Measurements from ENCODE around the gene C12orf57. TPM values are rescaled to one million over a fixed set of nuclear protein-coding genes. Genes with fewer than 3 reads are reported as not detected.

The C12orf57 gene
- total and polyA plus RNA-seq, 9 of the 15 experiments (the other 6 are each of a cell fraction or from before 2014, with no cell fraction given), result 26.7 to 191 (median 107) TPM

DNA sequence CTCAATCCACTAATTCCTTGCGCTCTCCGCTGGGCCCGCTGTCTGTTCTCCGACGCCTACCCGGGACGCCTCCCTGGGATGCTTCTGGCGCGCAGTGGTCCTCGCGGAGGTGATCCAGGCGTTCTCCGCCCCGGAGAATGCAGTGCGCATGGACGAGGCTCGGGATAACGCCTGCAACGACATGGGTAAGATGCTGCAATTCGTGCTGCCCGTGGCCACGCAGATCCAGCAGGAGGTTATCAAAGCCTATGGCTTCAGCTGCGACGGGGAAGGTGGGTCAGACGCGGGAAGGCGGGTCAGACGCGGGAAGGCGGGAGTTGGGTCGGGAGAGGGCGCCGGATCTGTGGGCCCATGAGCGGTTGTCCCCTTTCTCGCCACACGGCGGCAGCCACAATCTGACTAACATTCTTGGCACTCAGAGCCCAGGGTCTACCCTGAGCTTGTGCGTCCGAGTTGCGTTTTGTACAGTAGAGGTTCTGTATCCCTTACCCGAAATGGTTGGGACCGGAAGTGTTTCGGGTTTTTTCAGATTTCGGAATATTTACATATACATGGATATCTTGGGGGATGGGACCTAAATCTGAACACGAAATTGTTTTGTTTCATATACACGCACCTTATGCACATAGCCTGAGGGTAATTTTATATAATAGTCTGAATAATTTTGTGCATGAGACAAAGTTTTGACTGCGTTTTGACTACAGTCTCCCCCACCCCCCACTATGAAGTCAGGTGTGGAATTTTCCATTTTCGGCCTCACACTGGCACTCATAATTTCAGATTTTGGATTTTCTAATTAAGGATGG, 762 bp downstream of the C12orf57 start (continued):
- TF ChIP-seq ZBTB49 (CRISPR knock-in tag; IDR thresholded peaks at IDR 0.05; ENCODE audit: borderline replicate concordance), result no peak
- no peak for TF ChIP-seq MCM3 (IDR thresholded peaks at IDR 0.05)
- no peak for TF ChIP-seq ZNF311 (CRISPR knock-in tag; IDR thresholded peaks at IDR 0.05)
- TF ChIP-seq MYNN (IDR thresholded peaks at IDR 0.05), result no peak
- no peak for TF ChIP-seq MYNN (CRISPR knock-in tag; IDR thresholded peaks at IDR 0.05)
- TF ChIP-seq PTRF (tag; IDR thresholded peaks at IDR 0.05), result no peak
- TF ChIP-seq ZNF134 (CRISPR knock-in tag; conservative IDR thresholded peaks at IDR 0.05), result no peak
- TF ChIP-seq PCBP2 (IDR thresholded peaks at IDR 0.05; ENCODE audit: low read depth, low read length, poor library complexity, severe bottlenecking), result peak; percentile 64
- TF ChIP-seq ELF4 (CRISPR knock-in tag; IDR thresholded peaks at IDR 0.05), result no peak
- TF ChIP-seq CTBP1 (IDR thresholded peaks at IDR 0.05; ENCODE audit: borderline replicate concordance), result peak; percentile 97
- peak; percentile 34; the same call in 1 of the 2 replicates for TF ChIP-seq PHF8 (IDR thresholded peaks at IDR 0.05; ENCODE audit: borderline replicate concordance, low read length)
- no peak for TF ChIP-seq ZFP1 (CRISPR knock-in tag; IDR thresholded peaks at IDR 0.05)
- TF ChIP-seq NFE2L1 (tag; IDR thresholded peaks at IDR 0.05; ENCODE audit: borderline replicate concordance, low read depth), result no peak
- no peak for TF ChIP-seq ILF3 (IDR thresholded peaks at IDR 0.05; ENCODE audit: borderline replicate concordance)
- TF ChIP-seq RFX5 (IDR thresholded peaks at IDR 0.05; ENCODE audit: low read depth, low read length), result no peak
- TF ChIP-seq POLR2G (IDR thresholded peaks at IDR 0.05; ENCODE audit: low read depth, low read length), result peak; percentile 95
- no peak for TF ChIP-seq SMARCE1 (IDR thresholded peaks at IDR 0.05)
- TF ChIP-seq TRIM28 (IDR thresholded peaks at IDR 0.05), result no peak
- TF ChIP-seq CBX1 (IDR thresholded peaks at IDR 0.05; ENCODE audit: low read depth), result no peak
- TF ChIP-seq, protein P1, sequence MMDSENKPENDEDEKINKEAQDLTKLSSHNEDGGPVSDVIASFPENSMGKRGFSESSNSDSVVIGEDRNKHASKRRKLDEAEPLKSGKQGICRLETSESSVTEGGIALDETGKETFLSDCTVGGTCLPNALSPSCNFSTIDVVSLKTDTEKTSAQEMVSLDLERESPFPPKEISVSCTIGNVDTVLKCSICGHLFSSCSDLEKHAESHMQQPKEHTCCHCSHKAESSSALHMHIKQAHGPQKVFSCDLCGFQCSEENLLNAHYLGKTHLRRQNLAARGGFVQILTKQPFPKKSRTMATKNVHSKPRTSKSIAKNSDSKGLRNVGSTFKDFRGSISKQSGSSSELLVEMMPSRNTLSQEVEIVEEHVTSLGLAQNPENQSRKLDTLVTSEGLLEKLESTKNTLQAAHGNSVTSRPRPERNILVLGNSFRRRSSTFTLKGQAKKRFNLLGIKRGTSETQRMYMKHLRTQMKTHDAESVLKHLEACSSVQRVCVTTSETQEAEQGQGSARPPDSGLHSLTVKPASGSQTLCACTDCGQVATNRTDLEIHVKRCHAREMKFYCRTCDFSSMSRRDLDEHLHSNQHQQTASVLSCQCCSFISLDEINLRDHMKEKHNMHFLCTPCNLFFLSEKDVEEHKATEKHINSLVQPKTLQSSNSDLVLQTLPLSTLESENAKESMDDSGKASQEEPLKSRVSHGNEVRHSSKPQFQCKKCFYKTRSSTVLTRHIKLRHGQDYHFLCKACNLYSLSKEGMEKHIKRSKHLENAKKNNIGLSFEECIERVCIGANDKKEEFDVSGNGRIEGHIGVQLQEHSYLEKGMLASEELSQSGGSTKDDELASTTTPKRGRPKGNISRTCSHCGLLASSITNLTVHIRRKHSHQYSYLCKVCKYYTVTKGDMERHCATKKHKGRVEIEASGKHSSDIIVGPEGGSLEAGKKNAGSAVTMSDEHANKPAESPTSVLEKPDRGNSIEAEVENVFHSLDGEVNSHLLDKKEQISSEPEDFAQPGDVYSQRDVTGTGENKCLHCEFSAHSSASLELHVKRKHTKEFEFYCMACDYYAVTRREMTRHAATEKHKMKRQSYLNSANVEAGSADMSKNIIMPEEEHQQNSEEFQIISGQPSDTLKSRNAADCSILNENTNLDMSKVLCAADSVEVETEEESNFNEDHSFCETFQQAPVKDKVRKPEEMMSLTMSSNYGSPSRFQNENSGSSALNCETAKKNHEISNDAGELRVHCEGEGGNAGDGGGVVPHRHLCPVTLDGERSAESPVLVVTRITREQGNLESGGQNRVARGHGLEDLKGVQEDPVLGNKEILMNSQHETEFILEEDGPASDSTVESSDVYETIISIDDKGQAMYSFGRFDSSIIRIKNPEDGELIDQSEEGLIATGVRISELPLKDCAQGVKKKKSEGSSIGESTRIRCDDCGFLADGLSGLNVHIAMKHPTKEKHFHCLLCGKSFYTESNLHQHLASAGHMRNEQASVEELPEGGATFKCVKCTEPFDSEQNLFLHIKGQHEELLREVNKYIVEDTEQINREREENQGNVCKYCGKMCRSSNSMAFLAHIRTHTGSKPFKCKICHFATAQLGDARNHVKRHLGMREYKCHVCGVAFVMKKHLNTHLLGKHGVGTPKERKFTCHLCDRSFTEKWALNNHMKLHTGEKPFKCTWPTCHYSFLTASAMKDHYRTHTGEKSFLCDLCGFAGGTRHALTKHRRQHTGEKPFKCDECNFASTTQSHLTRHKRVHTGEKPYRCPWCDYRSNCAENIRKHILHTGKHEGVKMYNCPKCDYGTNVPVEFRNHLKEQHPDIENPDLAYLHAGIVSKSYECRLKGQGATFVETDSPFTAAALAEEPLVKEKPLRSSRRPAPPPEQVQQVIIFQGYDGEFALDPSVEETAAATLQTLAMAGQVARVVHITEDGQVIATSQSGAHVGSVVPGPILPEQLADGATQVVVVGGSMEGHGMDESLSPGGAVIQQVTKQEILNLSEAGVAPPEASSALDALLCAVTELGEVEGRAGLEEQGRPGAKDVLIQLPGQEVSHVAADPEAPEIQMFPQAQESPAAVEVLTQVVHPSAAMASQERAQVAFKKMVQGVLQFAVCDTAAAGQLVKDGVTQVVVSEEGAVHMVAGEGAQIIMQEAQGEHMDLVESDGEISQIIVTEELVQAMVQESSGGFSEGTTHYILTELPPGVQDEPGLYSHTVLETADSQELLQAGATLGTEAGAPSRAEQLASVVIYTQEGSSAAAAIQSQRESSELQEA (IDR thresholded peaks at IDR 0.05; ENCODE audit: low read depth), result no peak
